HS-5 (cell line): ENCODE results near the gene SH3GL1.
"Not testable (repeated sequence)": the region's sequence is repeated elsewhere in the genome, so short reads cannot be mapped to it uniquely, and the experiment has no call there.

Experiments
- DNase-seq: peaks from one replicate; pipeline ENCODE4 v3.0.0-alpha.2; 2012; ENCODE audit warnings: low read depth

Gene SH3GL1

DNA sequence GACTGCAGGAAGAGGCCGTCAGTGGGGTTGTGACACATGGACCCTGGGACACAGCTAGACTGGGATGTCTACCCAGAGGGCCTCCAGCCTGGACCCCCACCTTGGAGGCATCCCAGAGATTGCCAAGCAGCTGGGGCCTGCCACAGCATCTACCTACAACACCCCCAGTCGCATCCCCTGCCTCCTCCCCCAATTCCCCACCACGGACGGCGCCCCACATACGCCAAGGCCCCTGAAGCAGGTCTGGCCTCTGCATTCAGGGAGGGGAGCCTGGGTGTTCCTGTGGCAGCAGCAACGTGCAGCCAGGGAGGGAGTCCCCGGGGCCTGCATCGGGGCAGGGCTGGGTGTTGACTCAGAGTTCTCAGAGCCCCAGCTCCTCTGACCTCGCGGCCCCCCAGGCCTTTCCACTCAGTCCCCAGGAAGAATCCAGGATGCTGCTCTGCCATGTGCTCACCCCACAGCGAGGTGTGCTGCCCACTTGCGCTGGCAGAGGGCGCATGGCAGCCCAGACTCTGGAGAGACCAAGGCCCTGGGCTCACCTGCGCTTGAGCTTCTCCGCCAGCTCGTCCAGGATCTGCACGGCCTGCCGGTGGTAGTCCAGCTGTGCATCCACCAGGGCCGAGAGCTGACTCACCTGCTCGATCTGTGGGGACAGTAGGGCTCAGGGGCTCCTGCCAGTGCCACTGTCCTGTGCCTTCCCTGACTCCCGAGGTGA lies 37.4 kb downstream of the SH3GL1 start:
- DNase-seq: no peak

DNA sequence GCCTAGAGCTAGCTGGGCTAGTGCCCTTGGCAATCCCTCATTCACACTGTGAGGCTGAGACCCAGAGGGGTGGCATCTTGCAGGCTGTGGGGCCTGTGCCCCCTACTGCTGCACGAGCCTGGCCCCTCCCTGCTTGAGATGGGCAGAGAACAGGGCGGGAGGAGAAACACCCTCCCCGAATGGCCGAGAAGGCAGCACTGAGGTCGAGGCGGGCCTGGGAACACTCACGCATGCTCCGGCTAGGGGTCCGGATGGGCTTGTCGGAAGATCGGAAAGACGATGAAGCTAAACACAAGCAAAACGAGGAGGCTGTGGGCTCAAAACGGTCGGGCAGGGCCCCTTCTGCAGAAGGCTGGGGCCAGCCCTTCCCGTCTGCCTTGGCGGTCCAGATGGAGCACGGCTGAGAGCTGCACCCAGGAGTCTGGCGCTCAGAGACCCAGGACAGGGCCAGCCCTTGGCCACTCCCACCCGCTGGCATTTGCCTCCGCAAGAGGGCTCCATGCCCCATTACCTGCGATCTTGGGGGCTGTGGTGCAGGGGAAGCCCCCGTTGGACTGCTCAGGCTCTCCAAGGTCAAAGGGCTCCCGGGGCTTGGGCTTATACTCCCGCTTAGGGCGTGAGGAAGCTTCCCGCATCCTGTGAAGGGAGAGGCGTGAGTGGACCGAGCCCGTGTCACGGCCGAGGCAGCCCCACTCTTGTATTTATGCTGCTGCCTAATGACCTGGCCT lies 38.1 kb downstream of the SH3GL1 start:
- no peak for DNase-seq

DNA sequence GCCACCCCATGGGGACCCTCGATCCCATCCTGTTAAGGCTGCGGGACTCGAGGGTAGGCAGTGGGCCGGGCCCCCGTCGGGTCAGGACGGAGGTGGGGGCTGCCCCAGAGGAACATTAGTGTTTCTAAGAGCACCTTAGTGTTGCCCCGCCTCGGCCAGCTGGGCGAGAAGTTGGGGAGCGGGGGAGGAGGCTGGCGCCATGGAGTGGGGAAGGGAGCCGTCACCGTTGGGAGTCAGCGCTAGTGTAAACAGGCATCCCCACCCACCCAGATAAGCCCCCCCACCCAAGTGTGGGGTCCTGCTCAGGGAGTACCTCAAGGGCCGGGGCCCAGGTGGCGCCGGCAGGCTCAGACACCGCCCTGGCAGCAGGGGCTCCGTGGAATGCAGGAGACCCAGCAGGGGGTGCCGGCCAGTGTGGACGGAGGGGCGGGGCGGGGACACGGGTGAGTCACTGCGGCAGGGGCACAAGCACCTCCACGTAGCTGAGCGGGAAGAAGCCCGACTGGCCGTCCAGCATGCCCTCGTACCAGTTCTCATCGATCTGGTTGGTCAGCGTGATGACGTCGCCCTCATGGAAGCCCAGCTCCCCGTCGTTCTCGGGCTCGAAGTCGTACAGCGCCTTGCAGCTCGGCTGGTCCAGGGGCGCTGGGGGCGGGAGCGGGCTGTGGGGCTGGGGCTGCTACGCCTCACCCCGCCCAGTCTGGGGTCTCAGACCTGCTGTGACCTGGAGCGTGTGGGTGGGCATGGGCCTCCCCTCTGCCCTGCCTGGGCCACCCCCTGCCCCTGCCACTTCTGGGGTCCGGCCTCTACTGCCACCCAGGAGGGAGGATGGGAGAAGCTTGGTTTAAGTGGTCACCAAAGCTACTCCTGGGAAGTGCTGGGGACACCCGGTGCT lies 38.9 kb downstream of the SH3GL1 start:
- no peak for DNase-seq

DNA sequence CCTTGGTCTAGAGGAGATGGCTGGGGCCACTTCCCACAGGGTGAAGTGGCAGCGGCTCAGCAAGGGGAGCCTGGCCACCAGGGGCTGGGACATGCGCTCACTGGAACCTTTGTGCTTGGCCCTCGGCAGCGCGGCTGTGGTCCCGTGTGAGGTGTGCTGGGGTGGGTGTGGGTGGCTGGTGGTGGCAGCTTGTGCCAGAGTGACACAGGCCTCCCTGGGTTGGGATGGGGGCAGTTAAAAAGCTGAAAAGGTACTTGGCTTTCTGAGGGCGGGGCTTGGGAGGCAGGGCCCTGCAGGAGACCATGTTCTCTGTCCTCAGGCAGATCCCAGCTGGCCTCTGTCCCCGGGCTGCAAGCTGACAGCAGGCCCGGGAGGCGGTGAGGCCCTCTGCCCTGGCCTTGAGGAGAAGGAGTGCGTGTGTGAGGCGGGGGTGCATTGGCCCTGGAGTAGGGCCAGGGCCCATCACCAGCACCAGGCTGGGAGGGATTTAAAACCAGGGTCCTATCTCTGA lies 39.7 kb downstream of the SH3GL1 start:
- DNase-seq: no peak

DNA sequence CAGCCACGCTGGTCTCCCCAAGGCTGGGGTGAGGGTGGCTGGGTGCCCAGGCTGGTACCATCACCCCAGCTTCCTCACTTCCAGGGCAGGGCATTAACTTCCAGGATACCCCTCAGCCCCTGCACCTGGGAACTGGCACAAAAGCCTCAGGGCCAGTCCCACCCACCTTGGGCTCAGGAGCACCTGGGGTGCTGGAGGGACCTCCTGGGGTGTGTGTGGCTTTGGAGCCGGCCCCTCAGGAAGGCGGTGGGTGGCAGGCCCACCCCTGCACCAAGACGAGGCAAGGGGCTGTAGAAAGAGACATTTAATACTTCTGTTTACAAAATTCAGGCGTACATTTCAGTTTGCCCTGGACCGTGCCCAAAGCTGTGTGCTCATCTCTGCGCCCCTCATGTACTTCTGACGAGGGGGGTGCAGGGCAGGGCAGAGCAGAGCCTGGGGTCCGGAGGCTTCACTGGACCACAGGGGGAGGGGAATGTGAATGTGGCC lies 40.2 kb downstream of the SH3GL1 start:
- DNase-seq: no peak

DNA sequence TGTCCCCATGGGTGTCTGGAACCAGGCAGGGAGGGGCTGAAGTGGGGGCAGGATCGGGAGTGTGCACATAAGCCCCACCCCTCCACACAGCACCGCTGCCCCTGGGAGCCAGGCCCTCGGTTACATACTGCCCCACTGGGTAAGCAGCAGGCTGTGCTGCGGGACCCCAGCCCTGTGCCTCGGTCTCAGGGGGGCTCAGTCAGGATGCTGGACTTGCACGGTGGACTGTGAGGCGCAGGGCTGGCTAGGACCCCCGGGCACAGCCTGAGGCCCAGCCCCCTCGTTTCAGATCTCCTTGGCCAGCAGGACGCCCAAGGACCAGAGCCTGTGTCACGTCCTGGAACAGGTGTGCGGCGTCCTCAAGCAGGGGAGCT lies 40.7 kb downstream of the SH3GL1 start:
- no peak for DNase-seq

DNA sequence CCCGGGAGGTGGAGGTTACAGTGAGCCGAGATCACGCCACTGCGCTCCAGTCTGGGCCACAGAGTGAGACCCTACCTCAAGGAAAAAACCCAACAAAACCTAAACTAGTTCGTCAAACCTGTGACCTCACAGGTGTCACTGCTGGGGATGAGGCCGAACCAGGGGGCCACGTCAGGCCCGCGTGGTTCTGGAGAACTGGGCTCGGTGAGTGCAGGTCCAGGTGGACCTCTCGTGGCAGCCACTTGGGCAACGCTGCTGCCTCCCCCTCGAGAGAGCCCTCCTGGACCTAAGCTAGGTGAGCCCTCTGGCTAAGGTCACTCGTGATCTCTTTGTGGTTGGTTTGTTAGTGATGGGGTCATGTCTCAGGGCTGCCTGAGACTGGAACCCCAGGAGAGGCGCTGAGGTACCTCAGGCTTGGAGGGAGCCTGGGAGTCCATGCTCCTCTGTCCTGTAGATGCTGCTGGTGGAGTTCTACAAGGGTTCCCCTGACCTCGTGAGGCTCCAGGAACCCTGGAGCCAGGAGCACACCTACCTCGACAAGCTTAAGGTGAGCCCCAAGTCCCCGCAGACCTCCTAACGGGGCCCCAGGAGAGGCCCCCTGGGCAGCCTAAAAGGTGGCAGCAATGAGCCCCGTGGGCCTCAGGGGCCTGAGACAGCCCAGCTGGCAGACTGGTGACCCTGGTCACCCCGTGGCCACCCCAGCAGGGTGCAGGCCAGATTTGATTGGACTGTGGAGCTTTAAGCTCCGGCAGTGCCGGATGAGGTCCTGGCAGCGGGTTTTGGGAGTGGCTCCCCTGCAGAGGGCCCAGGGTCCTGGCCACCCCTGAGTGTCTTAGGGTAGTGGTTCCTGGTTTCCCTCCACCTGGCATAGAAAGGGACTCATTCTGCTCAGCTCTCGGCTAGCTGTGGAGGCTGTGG lies 41.4 kb downstream of the SH3GL1 start:
- DNase-seq: no peak

DNA sequence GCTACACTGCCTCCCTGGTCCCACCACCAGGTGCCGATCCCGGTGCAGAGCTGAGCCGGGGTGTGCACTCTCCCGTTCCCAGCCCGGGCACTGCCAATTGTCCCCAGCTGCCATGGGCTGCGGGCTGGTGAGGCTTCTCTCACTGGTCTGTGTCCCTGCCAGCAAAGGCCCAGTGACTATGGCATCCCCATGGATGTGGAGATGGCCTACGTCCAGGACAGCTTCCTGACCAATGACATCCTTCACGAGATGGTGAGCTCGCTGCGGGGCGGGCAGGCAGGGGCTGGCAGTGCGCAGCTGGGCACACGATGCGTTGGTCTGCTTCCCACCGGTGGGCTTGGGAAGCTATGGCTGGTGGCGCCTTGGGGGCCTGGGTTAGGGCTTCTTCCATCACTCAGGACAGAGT lies 42.4 kb downstream of the SH3GL1 start:
- no peak for DNase-seq

DNA sequence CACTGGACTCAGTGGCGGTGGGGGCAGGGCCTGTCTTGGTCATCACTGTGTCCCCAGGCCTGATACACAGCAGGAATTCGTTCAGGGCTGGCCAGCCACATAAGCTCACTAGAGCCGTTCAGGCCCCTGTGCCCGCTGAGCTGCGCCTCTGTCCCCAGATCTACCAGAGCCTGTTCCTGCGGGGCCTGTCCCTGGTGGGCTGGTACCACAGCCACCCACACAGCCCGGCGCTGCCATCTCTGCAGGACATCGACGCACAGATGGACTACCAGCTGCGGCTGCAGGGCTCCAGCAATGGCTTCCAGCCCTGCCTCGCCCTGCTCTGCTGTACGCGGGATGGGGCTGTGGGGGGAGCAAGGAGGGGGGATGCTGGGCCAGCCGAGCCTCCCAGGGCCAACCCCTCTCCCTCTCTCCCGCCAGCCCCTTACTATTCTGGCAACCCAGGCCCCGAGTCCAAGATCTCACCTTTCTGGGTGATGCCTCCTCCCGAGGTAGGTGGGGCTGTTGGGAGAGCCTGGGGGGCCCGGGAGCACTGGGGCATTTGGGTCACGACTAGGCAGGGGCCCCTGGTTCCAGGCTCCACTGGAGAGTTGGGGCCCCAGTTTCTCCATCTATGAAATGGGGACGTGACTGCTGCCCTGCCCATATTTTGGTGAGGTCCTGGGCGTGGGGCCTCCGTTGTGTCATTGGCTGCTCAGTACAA lies 43.1 kb downstream of the SH3GL1 start:
- no peak for DNase-seq

DNA sequence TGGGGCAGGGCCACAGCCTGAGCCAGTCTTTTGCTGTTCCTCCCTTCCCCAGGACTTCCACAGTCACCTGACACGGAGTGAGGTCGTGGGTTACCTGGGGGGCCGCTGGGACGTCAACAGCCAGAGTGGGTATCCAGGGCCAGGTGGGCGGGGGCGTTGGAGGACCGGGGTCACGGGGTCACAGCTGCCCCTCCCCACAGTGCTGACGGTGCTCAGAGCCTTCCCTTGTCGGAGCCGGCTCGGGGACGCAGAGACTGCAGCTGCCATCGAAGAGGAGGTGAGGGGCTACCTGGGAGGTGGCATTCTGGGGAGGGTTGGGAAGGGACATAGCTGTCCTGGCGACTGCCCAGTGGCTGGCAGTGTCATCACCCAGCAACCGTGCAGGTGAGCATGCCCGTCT lies 45.5 kb downstream of the SH3GL1 start:
- DNase-seq: no peak

DNA sequence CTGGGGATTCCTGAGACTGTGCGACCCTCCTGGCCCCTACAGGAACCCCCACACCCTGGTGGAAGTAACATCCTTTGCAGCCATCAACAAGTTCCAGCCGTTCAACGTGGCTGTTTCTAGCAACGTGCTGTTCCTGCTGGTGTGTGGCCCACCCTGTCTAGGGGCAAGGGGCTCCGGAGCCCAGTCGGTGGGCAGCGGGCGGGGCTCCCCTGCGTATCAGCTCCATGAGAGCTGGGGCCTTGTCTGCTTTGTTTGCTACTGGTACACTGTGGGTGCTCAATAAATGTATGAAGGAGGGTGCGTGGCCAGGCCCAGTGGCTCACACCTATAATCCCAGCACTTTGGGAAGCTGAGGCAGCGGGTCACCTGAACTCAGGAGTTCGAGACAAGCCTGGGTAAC lies 46.1 kb downstream of the SH3GL1 start:
- DNase-seq: no peak

DNA sequence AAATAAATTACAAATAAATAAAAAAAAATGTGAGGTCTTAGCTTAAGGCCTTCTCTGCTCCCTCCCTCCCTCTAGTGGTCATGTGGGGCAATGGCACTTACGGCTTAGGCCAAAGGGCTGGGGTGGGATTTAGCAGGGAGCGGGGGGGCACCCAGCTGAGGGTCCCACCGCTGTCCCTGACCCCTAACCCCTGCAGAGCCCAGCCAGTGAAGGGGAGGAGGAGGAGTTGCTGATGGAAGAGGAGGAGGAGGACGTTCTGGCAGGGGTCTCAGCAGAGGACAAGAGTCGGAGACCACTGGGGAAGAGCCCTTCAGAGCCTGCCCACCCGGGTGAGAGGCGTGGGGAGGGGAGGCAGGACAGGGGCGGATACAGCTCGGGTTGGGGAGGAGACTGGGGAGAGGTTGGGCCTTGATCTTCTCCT lies 47.6 kb downstream of the SH3GL1 start:
- no peak for DNase-seq

DNA sequence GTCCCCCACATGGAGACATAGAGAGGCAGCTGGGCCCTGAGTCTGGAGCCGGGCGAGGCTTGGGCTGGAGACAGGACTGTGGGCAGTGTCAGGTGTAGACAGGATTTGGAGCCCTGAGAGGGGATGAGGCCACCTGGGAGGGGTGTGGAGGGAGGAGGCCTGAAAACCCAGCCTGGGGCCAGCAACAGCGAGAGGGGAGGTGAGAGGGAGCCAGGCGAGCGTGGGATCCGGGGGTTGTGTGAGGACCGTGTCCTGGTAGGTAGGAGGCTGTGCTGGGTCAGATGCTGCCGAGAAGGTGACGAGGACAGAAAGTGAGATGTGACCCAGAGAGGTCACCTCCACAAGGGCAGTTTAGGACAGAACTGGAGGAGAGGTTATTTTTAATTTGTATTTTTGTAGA lies 49.6 kb downstream of the SH3GL1 start:
- DNase-seq: no peak

DNA sequence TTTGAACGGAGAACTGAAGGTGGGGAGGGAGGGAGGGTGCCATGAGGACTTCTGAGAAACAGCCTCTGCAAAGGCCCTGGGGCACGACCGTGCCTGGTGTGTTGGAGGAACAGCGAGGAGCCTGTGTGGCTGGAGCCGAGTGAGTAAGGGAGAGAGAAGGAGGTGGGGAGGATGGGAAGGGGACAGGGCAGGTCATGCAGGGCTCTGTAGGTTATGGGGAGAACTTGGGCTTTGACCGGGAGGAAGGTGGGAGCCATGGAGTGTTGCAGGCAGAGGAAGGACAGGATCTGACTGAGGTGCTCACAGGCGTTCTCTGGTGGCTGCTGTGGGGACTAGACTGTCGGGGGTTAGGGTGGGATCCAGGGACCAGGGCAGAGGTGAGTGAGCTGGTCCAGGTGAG lies 50.2 kb downstream of the SH3GL1 start:
- no peak for DNase-seq

DNA sequence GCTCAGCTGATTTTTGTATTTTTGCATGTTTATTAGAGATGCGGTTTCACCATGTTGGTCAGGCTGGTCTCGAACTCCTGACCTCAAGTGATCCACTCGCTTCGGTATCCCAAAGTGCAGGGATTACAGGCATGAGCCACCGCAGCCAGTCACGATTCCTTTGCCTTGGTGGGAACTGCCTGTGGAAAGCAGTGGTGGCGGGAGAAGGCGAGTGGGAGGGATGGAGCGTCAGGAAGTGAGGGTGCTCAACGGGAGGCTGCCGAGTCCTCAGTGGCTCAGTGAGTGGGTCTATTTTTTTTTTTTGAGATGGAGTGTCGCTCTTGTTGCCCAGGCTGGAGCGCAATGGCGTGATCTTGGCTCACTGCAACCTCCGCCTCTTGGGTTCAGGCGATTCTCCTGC lies 51.1 kb downstream of the SH3GL1 start:
- not testable (repeated sequence) for DNase-seq

DNA sequence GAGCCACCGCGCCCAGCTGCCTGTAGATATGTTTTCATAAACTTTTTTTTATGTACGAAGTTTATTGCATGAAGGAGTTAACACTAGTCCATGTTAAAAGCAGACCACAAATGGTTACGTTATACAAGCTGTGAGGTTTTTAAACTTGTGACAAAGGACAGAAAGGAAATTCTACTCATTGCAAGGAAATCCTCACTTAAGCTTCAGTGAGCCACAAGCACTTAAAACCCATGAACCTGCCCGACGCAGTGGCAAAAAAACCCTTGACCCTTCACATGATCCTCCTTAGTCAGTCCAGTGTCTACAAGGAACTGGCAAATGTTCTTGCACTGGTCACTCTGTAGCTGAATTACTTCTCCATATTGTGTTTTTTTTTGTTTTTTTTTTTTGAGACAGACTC lies 52.8 kb downstream of the SH3GL1 start:
- DNase-seq: no peak

DNA sequence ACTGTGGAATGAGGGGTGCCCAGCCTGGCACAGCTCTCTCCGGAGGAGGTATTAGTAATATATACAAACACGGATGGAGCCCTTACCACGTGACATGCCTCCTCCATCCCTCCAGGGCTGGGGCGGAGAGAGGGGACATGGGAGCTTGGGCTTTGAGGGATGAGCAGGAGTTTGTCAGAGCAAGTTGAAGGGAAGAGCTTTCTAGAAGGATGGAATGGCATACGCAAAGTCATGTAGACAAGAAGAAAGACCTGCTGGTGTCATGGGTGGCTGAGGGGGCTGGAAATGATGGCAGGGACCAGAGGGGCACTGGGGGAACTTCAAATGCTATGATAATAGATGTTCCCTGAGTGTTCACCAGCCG lies 54.3 kb downstream of the SH3GL1 start:
- DNase-seq: no peak

DNA sequence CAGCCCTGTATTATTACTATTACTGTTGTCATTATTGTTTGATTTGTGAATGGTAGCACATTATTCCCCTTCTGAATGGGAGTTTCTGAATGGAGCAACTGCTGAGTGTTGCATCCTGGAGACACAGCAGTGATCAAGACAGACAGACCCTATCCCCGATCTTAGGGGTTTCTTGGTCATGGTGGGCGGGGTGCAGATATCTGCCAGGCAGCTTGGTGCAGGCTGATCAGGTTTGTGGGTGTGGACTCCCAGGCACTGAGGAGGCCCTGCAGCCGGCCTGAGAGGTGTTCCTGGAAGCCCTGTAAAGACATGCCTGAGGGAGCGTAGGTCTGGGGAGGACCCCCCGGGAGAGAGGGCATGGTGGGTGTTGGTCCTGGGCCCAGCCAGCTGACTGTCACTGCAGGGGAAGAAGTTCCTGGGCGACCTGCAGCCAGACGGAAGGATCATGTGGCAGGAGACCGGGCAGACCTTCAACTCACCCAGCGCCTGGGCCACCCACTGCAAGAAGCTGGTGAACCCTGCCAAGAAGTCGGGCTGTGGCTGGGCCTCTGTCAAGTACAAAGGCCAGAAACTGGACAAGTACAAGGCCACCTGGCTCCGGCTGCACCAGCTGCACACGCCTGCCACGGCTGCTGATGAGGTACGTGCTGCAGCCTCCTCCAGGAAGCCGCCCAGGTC lies 54.9 kb downstream of the SH3GL1 start:
- no peak for DNase-seq

DNA sequence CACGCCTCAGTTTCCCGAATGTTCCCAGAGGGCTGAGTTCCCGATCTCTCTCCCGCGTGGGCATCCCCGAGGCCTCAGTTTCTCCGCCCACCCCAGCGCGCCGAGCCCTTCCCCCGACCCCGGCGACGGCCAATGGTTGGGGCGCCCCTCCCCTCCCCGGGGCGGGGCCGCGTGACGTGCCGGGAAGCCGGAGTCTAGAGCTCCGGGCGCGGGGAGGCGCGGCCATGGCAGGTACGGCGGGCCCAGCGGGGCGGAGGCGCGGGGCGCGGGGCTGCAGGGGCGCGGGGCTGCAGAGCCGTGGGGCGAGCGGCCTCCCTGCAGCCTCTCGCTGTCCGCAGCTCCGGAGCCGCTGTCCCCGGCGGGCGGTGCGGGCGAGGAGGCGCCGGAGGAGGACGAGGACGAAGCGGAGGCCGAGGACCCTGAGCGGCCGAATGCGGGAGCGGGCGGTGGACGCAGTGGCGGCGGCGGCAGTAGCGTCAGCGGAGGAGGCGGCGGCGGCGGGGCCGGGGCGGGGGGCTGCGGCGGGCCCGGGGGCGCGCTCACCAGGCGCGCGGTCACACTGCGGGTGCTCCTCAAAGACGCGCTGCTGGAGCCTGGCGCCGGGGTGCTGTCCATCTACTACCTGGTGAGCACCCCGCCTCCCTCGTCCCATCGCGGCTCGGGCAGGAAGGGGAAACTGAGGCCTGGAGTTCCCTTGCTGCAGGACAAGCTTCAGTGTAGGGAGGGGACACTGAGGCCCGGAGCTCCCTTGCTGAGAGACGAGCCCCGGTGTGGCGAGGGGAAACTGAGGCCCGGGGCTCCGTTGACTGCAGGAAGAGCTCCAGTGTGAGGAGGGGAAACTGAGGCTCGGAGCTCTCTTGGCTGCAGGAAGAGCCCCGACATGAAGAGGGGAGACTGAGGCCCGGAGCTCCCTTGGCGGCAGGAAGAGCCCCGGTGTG lies 56.7 kb downstream of the SH3GL1 start, which contains the start of gene MPND:
TSS of gene MPND (plus strand) at position 193 of the 938 bp plus-strand sequence. CDS start at position 225, 32 bp downstream.
- peak; percentile 45 for DNase-seq
